Measurements from ENCODE around the gene ELMO1.

ELMO1 gene

DNA sequence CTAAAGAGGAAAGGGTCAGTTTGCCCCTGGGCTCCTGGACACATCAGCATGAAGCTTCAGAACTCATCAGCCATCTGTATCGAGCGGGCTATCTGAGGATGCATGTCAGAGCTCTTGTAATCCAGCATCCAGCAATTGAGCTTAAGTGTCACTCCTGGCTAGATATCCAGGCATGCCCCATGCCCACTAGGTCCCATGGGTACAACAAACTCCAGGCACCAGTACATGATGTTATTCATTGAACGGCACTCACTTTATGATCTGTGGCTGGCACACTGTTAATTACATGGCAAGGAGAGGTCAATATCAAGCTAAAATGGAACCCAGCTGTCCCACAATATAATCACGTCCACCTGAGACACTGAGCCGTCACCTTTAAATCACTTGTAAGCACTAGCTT is 274.2 kb downstream of the ELMO1 start:
- Histone ChIP-seq H3K4me3 (no peak overlapping the region), H3K27ac (no peak overlapping the region), H3K36me3 (no peaks in the 10 kb centered on the region), H3K4me1 (no peaks in the 10 kb centered on the region), H3K27me3 (no peaks in the 10 kb centered on the region), H3K9me3 (no peaks in the 10 kb centered on the region)
- intact Hi-C loops (cut with DNase I; ENCODE audit: low total_unique reads), result no loop called here
- no peak for DNase-seq
- no peak for TF ChIP-seq CTCF (IDR thresholded peaks at IDR 0.05)

- H3K4me1 ChIP-seq, result no peaks in the 10 kb centered on the region
- no peak overlapping the region for H3K4me3 ChIP-seq
- DNase-seq, result no peak
- H3K9me3 ChIP-seq, result no peaks in the 10 kb centered on the region
- no peak overlapping the region for H3K27ac ChIP-seq
- intact Hi-C loops (cut with DNase I; ENCODE audit: low total_unique reads), result no loop called here
- H3K36me3 ChIP-seq, result no peaks in the 10 kb centered on the region
- no peaks in the 10 kb centered on the region for H3K27me3 ChIP-seq
- no peak for TF ChIP-seq CTCF (IDR thresholded peaks at IDR 0.05)
Observed at GRCh38 chr7:37173670-37174069, 275.0 kb downstream of the ELMO1 start.

DNA sequence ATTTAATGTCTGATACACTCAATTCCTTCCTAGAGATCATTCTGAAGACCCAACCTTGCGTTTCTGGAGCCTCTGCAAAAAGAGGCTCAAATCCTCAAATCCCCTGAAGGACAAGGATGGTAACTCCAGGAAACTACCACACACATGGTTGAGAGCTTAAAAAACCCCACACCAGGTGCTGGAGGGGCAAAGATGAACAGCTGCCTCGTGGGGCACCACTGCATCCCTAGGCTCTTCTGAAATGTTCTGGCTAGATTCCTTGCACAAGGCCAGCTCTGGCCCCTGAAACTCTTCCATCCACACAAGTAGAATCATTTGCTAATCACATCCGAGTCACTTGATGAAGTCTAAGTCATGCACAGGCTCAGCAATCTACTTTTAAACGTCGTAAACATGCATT is 286.6 kb downstream of the ELMO1 start:
- Histone ChIP-seq H3K4me3 (no peak overlapping the region), H3K27ac (no peak overlapping the region), H3K4me1 (no peaks in the 10 kb centered on the region), H3K27me3 (no peaks in the 10 kb centered on the region), H3K36me3 (no peaks in the 10 kb centered on the region), H3K9me3 (peaks cover 0 to 3% (median 0%) of the 10 kb centered on the region in 3 donors)
- DNase-seq, result no peak
- intact Hi-C loops (cut with DNase I; ENCODE audit: low total_unique reads), result no loop called here
- no peak for TF ChIP-seq CTCF (IDR thresholded peaks at IDR 0.05)

- no peak for TF ChIP-seq CTCF (IDR thresholded peaks at IDR 0.05)
- no peak for DNase-seq
- intact Hi-C loops (cut with DNase I; ENCODE audit: low total_unique reads), result no loop called here
Observed at GRCh38 chr7:37160656-37161055, 288.0 kb downstream of the ELMO1 start.

GRCh38 chr7:37153376-37153775 is 295.3 kb downstream of the ELMO1 start:
- Histone ChIP-seq H3K36me3 (no peaks in the 10 kb centered on the region), H3K4me1 (peaks cover 0 to 10% (median 0%) of the 10 kb centered on the region in 4 donors), H3K27me3 (no peaks in the 10 kb centered on the region), H3K4me3 (no peak overlapping the region), H3K27ac (no peak overlapping the region), H3K9me3 (no peaks in the 10 kb centered on the region)
- no peak for DNase-seq
- intact Hi-C loops (cut with DNase I; ENCODE audit: low total_unique reads), result no loop called here
- no peak for TF ChIP-seq CTCF (IDR thresholded peaks at IDR 0.05)

More at GRCh38 chr7:37160656-37161055, 288.0 kb downstream of the ELMO1 start:
- Histone ChIP-seq H3K4me3 (no peak overlapping the region), H3K27ac (no peak overlapping the region), H3K9me3 (peaks cover 0 to 3% (median 0%) of the 10 kb centered on the region in 3 donors), H3K4me1 (no peaks in the 10 kb centered on the region), H3K36me3 (no peaks in the 10 kb centered on the region), H3K27me3 (no peaks in the 10 kb centered on the region)

Data from tibial artery (tissue), 4 donors.